PC-3 (cell line): ENCODE results near the gene TRAPPC2. TPM values are rescaled to one million over a fixed set of nuclear protein-coding genes. Genes with fewer than 3 reads are reported as not detected.

Source experiments
- ATAC-seq: fragments of 200-7000 bp; cut with Tn5 transposase; 2 replicates; pipeline ENCODE4 v1.9.1; 2020; ENCODE audit warnings: mild to moderate bottlenecking, moderate library complexity
- BruUV-seq: library from RNA; stranded (reverse); fragments of 400-500 nt; replicated peaks from 2 replicates; lab custom pipeline; 2021; lab: Mats Ljungman, UMichigan
- CTCF ChIA-PET: fragments of 300-600 bp; sonication (Branson Sonifier 250); formaldehyde crosslinking; loops from one replicate; lab custom pipeline; 2022; ENCODE audit warnings: antibody characterized with exemption; lab: Charles Lee
- POLR2A ChIA-PET: fragments of 300-600 bp; sonication (Branson Sonifier 250); formaldehyde crosslinking; loops from one replicate; lab custom pipeline; 2022; ENCODE audit warnings: antibody characterized with exemption; ENCODE audit not compliant: unreplicated experiment; lab: Charles Lee
- DNase-seq: peaks from one replicate; pipeline ENCODE4 v3.0.0-alpha.2; 2015
- H2AFZ ChIP-seq: fragments of 300-600 bp; sonication (generic); 2 replicates; pipeline ENCODE4 v1.6.0; 2016; ENCODE audit warnings: antibody characterized with exemption, low read length
- H3F3A ChIP-seq: fragments of 300-600 bp; sonication (generic); one replicate; pipeline ENCODE4 v1.6.0; 2017; ENCODE audit warnings: antibody characterized with exemption, low read length, control low read depth, mild to moderate bottlenecking; ENCODE audit not compliant: unreplicated experiment
- H3K27ac ChIP-seq: fragments of 300-600 bp; sonication (generic); 2 replicates; pipeline ENCODE4 v1.5.1; 2016; ENCODE audit warnings: mild to moderate bottlenecking, low read length
- H3K27me3 ChIP-seq: fragments of 300-600 bp; sonication (generic); 2 replicates; pipeline ENCODE4 v1.6.1; 2016; ENCODE audit warnings: low read length, mixed read lengths
- H3K36me3 ChIP-seq: fragments of 300-600 bp; sonication (generic); 2 replicates; pipeline ENCODE4 v1.6.1; 2016; ENCODE audit warnings: low read depth, mixed run types, low read length, mixed read lengths
- H3K4me1 ChIP-seq: fragments of 300-600 bp; sonication (generic); 2 replicates; pipeline ENCODE4 v1.5.1; 2016; ENCODE audit warnings: low read length; ENCODE audit not compliant: insufficient read depth
- H3K4me2 ChIP-seq: fragments of 300-600 bp; sonication (generic); 2 replicates; pipeline ENCODE4 v1.6.0; 2016; ENCODE audit warnings: low read length
- H3K4me3 ChIP-seq: fragments of 300-600 bp; sonication (generic); 2 replicates; pipeline ENCODE4 v1.5.1; 2016; ENCODE audit warnings: mild to moderate bottlenecking, low read length, mixed read lengths
- H3K79me2 ChIP-seq: fragments of 300-600 bp; sonication (generic); 2 replicates; pipeline ENCODE4 v1.6.1; 2017; ENCODE audit warnings: low read length, mixed read lengths
- H3K9ac ChIP-seq: fragments of 300-600 bp; sonication (generic); 2 replicates; pipeline ENCODE4 v1.6.0; 2016; ENCODE audit warnings: mild to moderate bottlenecking, low read length
- H3K9me2 ChIP-seq: fragments of 300-600 bp; sonication (generic); replicated peaks from 2 replicates; pipeline ENCODE4 v1.6.1; 2016; ENCODE audit warnings: mixed run types, low read length, mixed read lengths
- H3K9me3 ChIP-seq: fragments of 300-600 bp; sonication (generic); 2 replicates; pipeline ENCODE4 v1.6.1; 2016; ENCODE audit warnings: low read length, mixed read lengths
- H4K20me1 ChIP-seq: fragments of 300-600 bp; sonication (generic); 2 replicates; pipeline ENCODE4 v1.6.1; 2016; ENCODE audit warnings: low read length, mixed read lengths
- CTCF ChIP-seq: fragments of 300-600 bp; sonication (generic); conservative IDR thresholded peaks from 2 replicates; pipeline ENCODE4 v1.5.1; 2017; ENCODE audit warnings: antibody characterized with exemption, low read depth, mild to moderate bottlenecking, low read length
- EZH2 ChIP-seq: fragments of 300-600 bp; sonication (generic); IDR thresholded peaks from one replicate; pipeline ENCODE4 v1.6.1; 2017; ENCODE audit warnings: antibody characterized with exemption, mild to moderate bottlenecking, low read length; ENCODE audit not compliant: unreplicated experiment
- EZH2phosphoT487 ChIP-seq: fragments of 300-600 bp; sonication (generic); IDR thresholded peaks from 2 replicates; pipeline ENCODE4 v1.6.1; 2018; ENCODE audit warnings: mild to moderate bottlenecking, antibody characterized with exemption, low read length, borderline replicate concordance
- intact Hi-C: fragments of 100-400 bp; cut with micrococcal nuclease; formaldehyde crosslinking; loops from 2 replicates; pipeline ENCODE4 v1.9.0; 2023
- total RNA-seq: library from RNA; depleted of rRNA; stranded (reverse); fragments of >200 nt; gene quantifications from 2 replicates; pipeline ENCODE4 v1.2.3, GENCODE V29; 2014

TRAPPC2 gene
- total RNA-seq, 1 experiment from 2014 or later = 7.9 TPM

GRCh38 chrX:13689741-13690211, 44.6 kb downstream of the TRAPPC2 start:
- ATAC-seq = no peak
- ChIA-PET POLR2A (interaction anchor here (1.1 kb wide), 1 partner anchor 45 kb away, joined by 4 read pairs; the partner anchor contains the start of genes OFD1 and TRAPPC2), CTCF (no interaction called here)

GRCh38 chrX:13688958-13689740, 45.3 kb downstream of the TRAPPC2 start, which contains the start of gene RAB9A:
RAB9A (plus strand) TSS chrX:13689128; CDS start chrX:13708747, 19,619 bp downstream.
- Histone ChIP-seq H3K4me1 (peaks cover 29% of the 10 kb centered on the region), H2AFZ (peak within 1 kb of the TSS; percentile 99), H3F3A (no peaks in the 10 kb centered on the region), H3K9me2 (no peaks in the 10 kb centered on the region), H3K27ac (peak within 1 kb of the TSS; percentile 76), H3K4me3 (peak within 1 kb of the TSS; percentile 99), H3K27me3 (no peaks in the 10 kb centered on the region), H3K36me3 (no peaks in the 10 kb centered on the region), H3K9ac (peak within 1 kb of the TSS; percentile 96), H4K20me1 (peaks cover 20% of the 10 kb centered on the region; the same call in 1 of the 2 replicates), H3K4me2 (peak within 1 kb of the TSS; percentile 94), H3K9me3 (no peaks in the 10 kb centered on the region), H3K79me2 (peaks cover 52% of the 10 kb centered on the region)
- ChIA-PET CTCF (interaction anchor here (0.5 kb wide), 1 partner anchor 182 kb away, joined by 4 read pairs; no protein-coding TSS in a partner anchor), POLR2A (interaction anchor here (1.1 kb wide), 1 partner anchor 46 kb away, joined by 4 read pairs; the partner anchor contains the start of genes OFD1 and TRAPPC2)
- intact Hi-C loops = loop anchor here (5.0 kb wide), 1 partner anchor 48 kb away; no protein-coding TSS in a partner anchor
- peak; percentile 83 for ATAC-seq
- TF ChIP-seq CTCF (no peak), EZH2 (no peak), EZH2phosphoT487 (no peak)
- DNase-seq = peak; percentile 76
- no TSS peak for BruUV-seq

More at GRCh38 chrX:13689741-13690211, 44.6 kb downstream of the TRAPPC2 start:
- no peaks in the 10 kb centered on the region for H3K9me3 ChIP-seq
- H3K27ac ChIP-seq = peak overlapping the region; percentile 76
- peak overlapping the region; percentile 94 for H3K4me2 ChIP-seq
- no peaks in the 10 kb centered on the region for H3K36me3 ChIP-seq
- peak overlapping the region; percentile 96 for H3K9ac ChIP-seq
- peak; percentile 13 for DNase-seq
- intact Hi-C loops = loop anchor here (1.0 to 5.0 kb wide), 2 partner anchors 31 to 48 kb away; no protein-coding TSS in a partner anchor
- TSS peak; percentile 63 for BruUV-seq
- H3K9me2 ChIP-seq = no peaks in the 10 kb centered on the region
- H3K79me2 ChIP-seq = peaks cover 58% of the 10 kb centered on the region
- no peaks in the 10 kb centered on the region for H3K27me3 ChIP-seq
- H2AFZ ChIP-seq = peak overlapping the region; percentile 99
- H3F3A ChIP-seq = no peaks in the 10 kb centered on the region
- H3K4me3 ChIP-seq = peak overlapping the region; percentile 99
- H4K20me1 ChIP-seq = peaks cover 24% of the 10 kb centered on the region; the same call in 1 of the 2 replicates
- no peak for TF ChIP-seq EZH2phosphoT487
- no peak for TF ChIP-seq CTCF
- TF ChIP-seq EZH2 = no peak
- H3K4me1 ChIP-seq = peaks cover 25% of the 10 kb centered on the region
